Measurements from ENCODE around the gene EIF4H. TPM values are rescaled to one million over a fixed set of nuclear protein-coding genes. Genes with fewer than 3 reads are reported as not detected.

EIF4H gene
- total and polyA plus RNA-seq, 2 of the 8 experiments (the other 6 are each of a cell fraction or from before 2014, with no cell fraction given): 323 to 382 TPM

- TF ChIP-seq ZNF274 (IDR thresholded peaks at IDR 0.05; ENCODE audit: borderline replicate concordance, extremely low read depth, low read length) (no peak), BCL11A (IDR thresholded peaks at IDR 0.05; ENCODE audit: low read depth in 2 of 2, low read length in 2 of 2) (no peak), JUN (IDR thresholded peaks at IDR 0.05; ENCODE audit: low read depth, low read length) (no peak), HDAC6 (IDR thresholded peaks at IDR 0.05; ENCODE audit: low read depth, low read length) (no peak), SIRT6 (IDR thresholded peaks at IDR 0.05; ENCODE audit: low read length) (no peak), EZH2 (IDR thresholded peaks at IDR 0.05; ENCODE audit: low read depth, low read length, severe bottlenecking) (no peak)
Observed at GRCh38 chr7:74226633-74227032, 52.5 kb downstream of the EIF4H start (continued).

Data from H1 (cell line).